ENCODE data around the gene LEP. TPM values are rescaled to one million over a fixed set of nuclear protein-coding genes. Genes with fewer than 3 reads are reported as not detected.

The LEP gene
- total and polyA plus RNA-seq, 9 of the 15 experiments (the other 6 are each of a cell fraction or from before 2014, with no cell fraction given) = not detected

- Histone ChIP-seq H3K9ac (ENCODE audit: insufficient read depth in 1 of 2, low read depth in 2 of 2, low read length in 2 of 2) (no peak overlapping the region), H3K27me3 (ENCODE audit: control insufficient read depth in 2 of 2, insufficient read depth in 2 of 2, low read length in 2 of 2) (peaks cover 11 to 26% of the 10 kb centered on the region in 2 experiments; a peak in 4 of 5 replicates), H3K9me3 (replicated peaks; ENCODE audit: control insufficient read depth, insufficient read depth, low read depth, low read length) (peaks cover 7% of the 10 kb centered on the region), H3K79me2 (ENCODE audit: control insufficient read depth, insufficient read depth, low read length) (no peaks in the 10 kb centered on the region), H3K36me3 (ENCODE audit: control insufficient read depth, insufficient read depth, low read length) (no peaks in the 10 kb centered on the region), H2AFZ (ENCODE audit: low read depth, low read length) (no peak overlapping the region), H3K9me1 (ENCODE audit: control insufficient read depth, insufficient read depth, low read length) (no peaks in the 10 kb centered on the region), H4K20me1 (replicated peaks; ENCODE audit: control insufficient read depth, insufficient read depth, low read length) (no peaks in the 10 kb centered on the region), H3K4me2 (ENCODE audit: insufficient read depth, low read length) (no peak overlapping the region), H3K4me1 (replicated peaks in 1 of 2; ENCODE audit: control insufficient read depth in 2 of 2, insufficient read depth in 2 of 2, low read length in 2 of 2) (no peaks in the 10 kb centered on the region), H3K27ac (ENCODE audit: extremely low read depth, low read depth, low read length) (no peak overlapping the region), H3K4me3 (no peak overlapping the region)
- ChIA-PET CTCF (ENCODE audit: low intra/inter-chr PET ratio) (no interaction called here), POLR2A (no interaction called here)
- intact Hi-C loops (cut with micrococcal nuclease) = no loop called here
- no peak for TF ChIP-seq GABPA (tag; conservative IDR thresholded peaks at IDR 0.05; ENCODE audit: low read depth)
- TF ChIP-seq JUN (IDR thresholded peaks at IDR 0.05; ENCODE audit: borderline replicate concordance, low read depth, low read length) = no peak
- TF ChIP-seq JUN (CRISPR knock-in tag; IDR thresholded peaks at IDR 0.05; ENCODE audit: borderline replicate concordance) = no peak
- no peak for TF ChIP-seq MED1 (CRISPR knock-in tag; IDR thresholded peaks at IDR 0.05; ENCODE audit: borderline replicate concordance)
- no peak for TF ChIP-seq ZC3H4 (CRISPR knock-in tag; IDR thresholded peaks at IDR 0.05; ENCODE audit: borderline replicate concordance)
- TF ChIP-seq RBM17 (IDR thresholded peaks at IDR 0.05; ENCODE audit: borderline replicate concordance, low read depth, low read length) = no peak
- TF ChIP-seq KLF6 (CRISPR knock-in tag; IDR thresholded peaks at IDR 0.05; ENCODE audit: borderline replicate concordance) = no peak
- TF ChIP-seq E4F1 (CRISPR knock-in tag; IDR thresholded peaks at IDR 0.05; ENCODE audit: borderline replicate concordance) = no peak
- no peak for TF ChIP-seq ZKSCAN8 (CRISPR knock-in tag; IDR thresholded peaks at IDR 0.05)
- no peak for ATAC-seq
- DNase-seq (ENCODE audit: extremely low read depth in 1 of 4, low spot score in 3 of 4) = no peak
- BruUV-seq (replicated peaks) = no TSS peak
- 0% methylated on average over 1 of the region's 1 CpG for WGBS (ENCODE audit: insufficient coverage, low coverage, missing lambda C conversion rate)
- no peak for FAIRE-seq
- in situ Hi-C loops (cut with MboI) = no loop called here
These were observed 37.3 kb downstream of the LEP start for GRCh38 chr7:128278366-128278765.
